Left hindlimb (tissue), 1 donor: Measurements from ENCODE around the gene LONP2.
"Not testable (repeated sequence)": the region's sequence is repeated elsewhere in the genome, so short reads cannot be mapped to it uniquely, and the experiment has no call there.

Experiments used
- DNase-seq: peaks from one replicate; pipeline ENCODE4 v3.0.0-alpha.2; 2018

Gene LONP2

DNA sequence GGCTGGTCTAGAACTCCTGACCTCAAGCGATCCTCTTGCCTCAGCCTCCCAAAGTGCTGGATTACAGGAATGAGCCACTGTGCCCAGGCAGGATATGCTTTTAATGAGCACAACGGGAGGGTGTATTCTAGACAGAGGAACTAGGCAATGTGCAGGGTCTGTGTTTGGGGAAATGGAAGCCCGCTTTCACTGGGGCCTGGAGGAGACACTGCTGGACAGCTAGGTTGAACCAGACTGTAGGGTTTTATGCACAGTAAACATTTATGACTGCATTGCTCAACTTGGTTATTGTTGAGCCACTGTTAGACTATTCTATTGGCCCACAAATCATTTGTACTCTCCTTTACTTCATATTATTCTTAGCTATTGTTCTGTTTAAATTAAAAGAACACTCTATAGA lies 151.3 kb downstream of the LONP2 start:
- DNase-seq = no peak

DNA sequence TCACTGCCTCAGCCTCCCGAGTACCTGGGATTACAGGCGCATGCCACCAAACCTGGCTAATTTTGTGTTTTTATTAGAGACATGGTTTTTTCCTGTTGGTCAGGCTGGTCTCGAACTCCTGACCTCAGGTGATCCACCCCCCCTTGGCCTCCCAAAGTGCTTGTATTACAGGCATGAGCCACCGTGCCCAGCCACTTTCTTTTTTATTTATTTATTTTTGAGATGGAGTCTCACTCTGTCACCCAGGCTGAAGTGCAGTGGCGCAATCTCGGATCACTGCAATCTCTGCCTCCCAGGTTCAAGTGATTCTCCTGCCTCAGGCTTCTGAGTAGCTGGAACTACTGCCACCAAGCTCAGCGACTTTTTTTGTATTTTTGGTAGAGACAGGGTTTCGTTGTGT lies 158.4 kb downstream of the LONP2 start:
- DNase-seq = not testable (repeated sequence)

DNA sequence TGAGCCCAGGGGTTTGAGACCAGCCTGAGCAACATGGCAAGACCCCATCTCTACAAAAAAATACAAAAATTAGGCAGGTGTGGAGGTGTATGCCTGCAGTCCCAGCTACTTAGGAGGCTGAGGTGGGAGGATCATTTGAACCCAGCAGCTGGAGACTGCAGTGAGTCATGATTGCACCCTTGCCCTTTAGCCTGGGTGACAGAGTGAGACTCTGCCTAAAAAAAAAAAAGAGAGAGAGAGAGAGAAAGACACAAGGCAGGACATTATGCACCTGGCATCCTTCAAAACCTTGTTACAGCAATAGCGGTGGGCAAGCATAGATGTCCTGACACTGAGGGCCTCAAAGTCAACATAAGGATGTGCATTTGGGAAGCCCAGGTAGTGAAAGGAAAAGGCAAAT lies 161.1 kb downstream of the LONP2 start:
- DNase-seq = no peak

DNA sequence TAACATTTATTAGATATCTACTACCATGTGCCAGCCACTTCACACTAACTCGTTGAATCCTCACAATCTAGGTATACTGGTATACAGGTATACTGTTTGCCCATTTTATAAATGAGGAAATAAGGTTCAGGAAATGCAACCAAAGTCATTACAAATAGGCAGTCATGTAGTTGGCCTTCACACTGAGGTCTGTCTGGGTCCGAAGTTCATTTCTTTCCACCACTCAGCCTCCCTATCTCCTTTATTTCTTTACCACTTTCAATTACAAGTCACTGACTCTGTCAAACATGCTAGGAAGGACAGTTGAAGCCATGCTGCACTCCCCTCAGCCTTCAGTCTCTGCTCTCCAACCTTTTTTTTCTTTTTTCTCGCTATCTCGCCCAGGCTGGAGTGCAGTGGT lies 161.8 kb downstream of the LONP2 start:
- no peak for DNase-seq
